HG02642 (cell line): ENCODE data around the gene KEAP1.
"Not testable (repeated sequence)": the region's sequence is repeated elsewhere in the genome, so short reads cannot be mapped to it uniquely, and the experiment has no call there.

Experiments
- ATAC-seq: cut with Tn5 transposase; IDR thresholded peaks from one replicate; pipeline ENCODE4 v1.9.1; 2021; ENCODE audit warnings: mild to moderate bottlenecking; ENCODE audit not compliant: unreplicated experiment, poor library complexity

Gene KEAP1

DNA sequence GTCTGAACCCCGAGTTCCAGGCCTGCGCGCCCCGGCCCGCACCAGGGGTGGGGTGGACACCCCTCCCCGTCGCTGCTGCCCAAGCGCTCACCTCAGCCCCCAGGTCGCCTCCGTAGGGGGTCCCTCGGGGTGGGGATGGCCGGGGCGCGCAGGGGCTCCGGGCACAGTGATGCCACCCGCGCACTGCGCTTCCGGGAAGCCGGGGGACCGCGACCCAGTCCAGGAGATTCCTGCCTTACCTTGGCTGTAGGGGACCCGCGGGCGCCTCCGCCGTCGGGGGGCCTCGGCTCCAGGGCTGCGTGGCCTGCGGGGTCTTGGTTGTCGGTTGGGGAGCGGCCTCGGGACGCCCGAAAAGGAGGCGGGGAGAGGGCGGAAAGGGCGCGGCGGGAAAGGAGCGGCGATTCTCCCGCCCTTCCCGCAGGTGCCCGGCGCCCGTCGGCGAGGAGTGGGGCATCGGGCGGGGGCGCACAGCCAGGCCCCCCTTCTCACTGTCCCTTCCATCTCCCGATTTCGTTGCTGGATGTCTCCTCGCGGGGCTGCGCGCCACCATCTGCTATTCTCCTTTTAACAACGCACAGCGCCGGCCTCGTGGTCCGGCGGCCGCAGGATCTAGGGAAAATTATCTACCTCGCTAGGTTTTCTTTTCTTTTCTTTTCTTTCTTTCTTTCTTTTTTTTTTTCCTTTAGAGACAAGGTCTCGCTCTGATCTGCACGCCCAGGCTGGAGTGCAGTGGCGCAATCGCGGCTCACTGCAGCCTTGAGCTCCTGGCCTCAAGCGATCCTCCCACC is at the start of gene KEAP1:
KEAP1 (minus strand) TSS at position 355 of the 788 bp plus-strand sequence. CDS start 3,323 bp downstream, outside the sequence.
- ATAC-seq: peak; percentile 25

DNA sequence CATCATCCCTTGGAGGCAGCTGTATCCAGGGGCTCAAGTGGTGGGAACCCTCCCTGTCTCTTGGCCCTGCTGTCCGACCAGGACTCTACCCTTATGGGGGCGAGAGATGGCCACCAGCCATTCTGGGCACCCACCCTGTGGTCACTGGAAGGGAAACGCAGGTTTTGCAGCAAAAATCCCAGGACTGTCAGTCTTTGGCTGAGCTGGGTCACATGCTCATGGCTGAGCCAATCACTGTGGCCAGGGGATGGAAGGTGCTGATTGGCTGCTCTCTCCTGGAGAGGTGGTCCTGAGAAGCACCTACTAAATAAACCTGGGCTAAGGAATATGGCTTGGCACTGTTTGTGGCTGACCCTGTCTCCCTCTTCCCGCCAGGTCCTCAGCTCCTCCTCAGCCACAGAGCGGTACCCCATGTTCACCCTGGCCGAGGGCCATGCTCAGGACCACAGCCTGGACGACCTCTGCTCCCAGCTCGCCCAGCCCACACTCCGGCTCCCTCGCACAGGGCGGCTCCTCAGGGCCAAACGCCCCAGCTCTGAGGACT is 49.4 kb upstream of the KEAP1 start:
- no peak for ATAC-seq

DNA sequence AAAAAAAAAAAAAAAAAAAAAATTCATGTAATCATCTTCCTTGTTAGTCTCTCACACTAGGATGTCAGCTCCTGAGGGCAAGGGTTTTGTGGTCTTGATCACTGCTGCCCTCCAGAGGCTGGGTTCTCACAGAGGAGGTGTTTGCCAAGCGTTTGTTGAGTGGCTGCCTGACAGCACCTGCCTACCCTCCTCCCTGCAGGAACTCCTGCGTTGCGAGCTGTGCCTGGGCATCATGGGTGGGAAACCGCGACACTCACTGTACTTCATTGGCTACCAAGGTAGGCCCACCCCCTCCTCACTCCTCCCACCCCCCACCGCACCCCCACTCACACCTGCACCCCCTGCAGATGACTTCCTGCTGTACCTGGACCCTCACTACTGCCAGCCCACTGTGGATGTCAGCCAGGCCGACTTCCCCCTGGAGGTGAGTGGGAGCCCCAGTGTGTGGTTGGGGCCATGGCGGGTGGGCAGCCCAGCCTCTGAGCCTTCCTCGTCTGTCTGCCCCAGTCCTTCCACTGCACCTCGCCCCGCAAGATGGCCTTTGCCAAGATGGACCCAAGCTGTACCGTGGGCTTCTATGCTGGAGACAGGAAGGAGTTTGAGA is 48.6 kb upstream of the KEAP1 start:
- ATAC-seq: no peak

DNA sequence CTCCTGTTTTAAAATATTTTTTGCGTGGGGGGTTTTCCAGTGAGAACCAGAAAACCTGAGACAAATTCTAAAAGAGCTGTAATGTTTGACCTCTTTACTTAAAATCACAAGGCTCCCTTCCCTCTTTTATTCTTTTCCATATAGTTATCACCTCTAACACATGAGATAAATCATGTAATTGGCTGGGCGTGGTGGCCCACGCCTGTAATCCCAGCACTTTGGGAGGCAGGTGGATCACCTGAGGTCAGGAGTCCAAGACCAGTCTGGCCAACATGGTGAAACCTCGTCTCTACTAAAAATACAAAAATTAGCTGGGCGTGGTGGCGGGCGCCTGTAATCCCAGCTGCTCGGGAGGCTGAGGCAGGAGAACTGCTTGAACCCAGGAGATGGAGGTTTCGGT is 47.9 kb upstream of the KEAP1 start:
- ATAC-seq: not testable (repeated sequence)

DNA sequence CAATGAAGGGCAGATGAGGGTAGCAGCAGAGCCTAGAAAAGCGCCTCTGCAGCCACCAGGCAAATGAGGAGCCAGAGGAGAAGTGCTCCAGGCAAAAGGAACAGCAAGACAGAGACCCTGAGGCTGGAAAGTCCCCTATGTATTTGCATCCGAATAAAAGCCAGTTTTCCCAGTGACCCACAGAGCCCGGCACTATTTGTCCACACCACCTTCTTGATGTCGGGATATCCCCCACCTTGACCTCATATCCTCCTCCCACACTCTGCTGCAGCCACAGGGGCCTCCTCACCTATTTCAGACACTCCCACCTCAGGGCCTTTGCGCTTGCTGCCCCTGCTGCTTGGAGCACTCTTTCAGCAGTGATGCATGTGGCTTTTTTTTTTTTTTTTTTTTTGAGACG is 47.2 kb upstream of the KEAP1 start:
- ATAC-seq: no peak

DNA sequence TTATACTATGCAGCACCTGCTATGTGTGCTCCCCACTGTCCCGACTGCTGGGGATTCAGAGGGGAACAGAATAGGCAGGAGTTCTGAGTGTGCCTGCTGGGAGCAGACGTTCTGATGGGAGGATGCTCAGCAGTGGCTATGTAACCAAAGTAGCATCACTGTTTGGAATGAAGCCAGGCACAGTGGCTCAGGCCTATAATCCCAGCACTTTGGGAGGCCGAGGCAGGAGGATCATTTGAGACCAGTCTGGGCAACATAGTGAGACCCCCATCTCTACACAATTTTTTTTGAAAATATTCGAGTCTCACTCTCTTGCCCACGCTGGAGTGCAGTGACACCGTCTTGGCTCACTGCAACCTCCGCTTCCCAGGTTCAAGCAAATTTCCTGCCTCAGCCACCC is 46.6 kb upstream of the KEAP1 start:
- ATAC-seq: no peak

DNA sequence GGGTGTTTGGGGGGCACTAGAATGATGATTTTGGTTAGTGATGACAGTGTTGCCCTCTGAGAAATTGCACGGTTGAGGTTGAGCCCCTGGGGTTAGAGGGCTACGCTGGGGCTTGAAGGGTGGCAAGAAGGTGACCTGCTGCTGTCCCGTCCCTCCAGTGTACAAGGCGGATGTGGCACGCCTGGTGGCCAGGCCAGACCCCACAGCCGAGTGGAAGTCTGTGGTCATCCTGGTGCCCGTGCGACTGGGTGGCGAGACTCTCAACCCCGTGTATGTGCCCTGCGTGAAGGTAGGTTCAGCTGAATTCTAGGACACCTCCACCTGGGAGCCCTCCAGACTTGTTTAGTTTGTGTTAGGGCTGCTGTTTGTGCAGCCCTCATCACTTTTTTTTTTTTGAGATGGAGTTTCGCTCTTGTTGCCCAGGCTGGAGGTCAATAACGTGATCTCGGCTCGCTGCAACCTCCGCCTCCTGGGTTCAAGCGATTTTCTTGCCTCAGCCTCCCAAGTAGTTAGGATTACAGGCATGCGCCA is 45.7 kb upstream of the KEAP1 start:
- no peak for ATAC-seq

DNA sequence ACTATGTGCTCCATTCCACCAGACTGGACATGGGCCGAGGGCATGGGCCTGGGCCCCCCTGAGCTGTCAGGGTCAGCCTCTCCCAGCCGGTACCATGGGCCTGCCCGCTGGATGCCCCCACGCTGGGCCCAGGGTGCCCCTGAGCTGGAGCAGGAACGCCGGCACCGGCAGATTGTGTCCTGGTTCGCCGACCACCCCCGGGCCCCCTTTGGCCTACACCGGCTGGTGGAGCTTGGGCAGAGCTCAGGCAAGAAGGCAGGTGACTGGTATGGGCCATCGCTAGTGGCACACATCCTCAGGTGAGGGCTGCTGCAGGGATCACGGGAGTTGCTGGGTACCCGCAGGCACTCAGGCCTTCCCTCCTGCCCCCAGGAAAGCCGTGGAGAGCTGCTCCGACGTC is 43.7 kb upstream of the KEAP1 start:
- ATAC-seq: no peak

DNA sequence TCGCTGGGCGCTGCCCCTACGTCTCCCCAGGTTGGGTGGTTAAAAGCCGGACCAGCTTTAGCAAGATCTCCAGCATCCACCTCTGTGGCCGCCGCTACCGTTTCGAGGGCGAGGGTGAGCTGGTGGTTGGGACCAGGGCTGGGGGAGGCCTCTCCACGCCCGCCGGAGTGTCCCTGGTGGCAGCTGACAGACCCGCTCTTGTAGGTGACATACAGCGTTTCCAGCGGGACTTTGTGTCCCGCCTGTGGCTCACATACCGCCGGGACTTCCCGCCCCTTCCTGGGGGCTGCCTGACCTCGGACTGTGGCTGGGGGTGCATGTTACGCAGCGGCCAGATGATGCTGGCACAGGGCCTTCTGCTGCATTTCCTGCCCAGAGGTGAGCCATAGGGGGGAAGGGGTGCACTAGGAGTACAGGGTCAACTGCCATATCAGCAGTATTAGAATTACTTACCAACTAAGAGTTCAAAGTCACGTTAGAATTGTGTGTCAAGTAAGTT is 41.6 kb upstream of the KEAP1 start:
- ATAC-seq: no peak

DNA sequence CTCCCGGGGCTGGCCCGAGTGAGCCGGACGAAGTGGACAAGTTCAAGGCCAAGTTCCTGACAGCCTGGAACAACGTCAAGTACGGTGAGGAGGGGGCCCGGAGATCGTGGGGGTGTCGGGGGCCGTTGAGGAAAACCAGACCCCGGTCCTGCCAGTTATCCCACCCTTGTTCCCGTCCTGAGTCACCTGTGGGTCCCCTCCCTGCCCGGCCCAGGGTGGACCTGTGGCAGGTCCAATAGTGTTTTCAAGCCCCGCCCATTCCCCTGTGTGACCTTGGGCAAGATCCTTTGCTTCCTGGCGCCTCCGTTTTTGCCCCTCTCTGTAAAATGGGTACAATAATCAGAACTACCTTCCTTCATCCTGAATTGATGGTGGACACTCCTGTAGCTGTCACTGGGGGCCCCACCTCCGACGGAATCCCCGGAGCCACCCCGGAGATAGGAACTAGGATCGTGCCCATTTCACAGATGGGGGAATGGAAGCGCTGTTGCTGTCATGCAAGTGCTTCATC is 41.1 kb upstream of the KEAP1 start:
- peak; percentile 16 for ATAC-seq

DNA sequence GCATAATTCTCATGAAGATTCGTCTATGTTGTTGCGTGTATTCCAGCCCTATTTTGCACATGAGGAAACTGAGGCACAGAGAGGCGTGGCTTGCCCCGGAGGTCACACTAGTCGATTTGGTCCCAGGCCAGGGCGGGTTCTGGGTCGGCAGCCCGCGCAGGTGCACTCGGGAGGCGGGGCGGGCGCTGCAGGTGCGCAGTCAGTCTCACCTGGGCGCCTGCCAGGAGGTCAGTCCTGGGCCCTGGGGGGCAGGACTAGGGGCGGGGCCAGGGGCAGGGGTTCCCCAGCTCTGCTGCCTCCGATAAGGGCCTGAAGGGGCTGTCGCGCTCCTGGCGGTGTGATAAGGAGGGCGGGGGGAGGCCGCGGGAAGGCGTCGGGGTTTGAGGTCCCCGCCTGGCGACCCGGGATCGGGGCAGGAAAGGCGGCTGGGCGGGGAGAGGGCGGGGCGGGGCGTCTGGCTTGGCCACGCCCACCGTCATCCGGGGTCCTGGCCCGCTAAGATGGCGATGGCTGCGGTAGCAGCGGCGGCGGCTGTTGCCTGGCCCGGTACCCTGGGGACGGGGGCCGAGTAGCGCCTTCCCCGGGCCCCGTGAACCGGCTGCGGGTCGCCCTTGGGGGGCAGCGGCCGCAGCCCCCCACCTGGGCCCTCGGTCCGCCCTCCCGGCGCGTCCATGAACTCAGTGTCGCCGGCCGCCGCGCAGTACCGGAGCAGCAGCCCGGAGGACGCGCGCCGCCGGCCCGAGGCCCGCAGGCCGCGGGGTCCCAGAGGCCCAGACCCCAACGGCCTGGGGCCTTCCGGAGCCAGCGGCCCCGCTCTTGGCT is 40.5 kb upstream of the KEAP1 start, which contains the start of gene ATG4D:
ATG4D (plus strand) TSS at position 485 of the 822 bp plus-strand sequence; CDS start at position 672, 187 bp downstream.
- ATAC-seq: peak; percentile 81

DNA sequence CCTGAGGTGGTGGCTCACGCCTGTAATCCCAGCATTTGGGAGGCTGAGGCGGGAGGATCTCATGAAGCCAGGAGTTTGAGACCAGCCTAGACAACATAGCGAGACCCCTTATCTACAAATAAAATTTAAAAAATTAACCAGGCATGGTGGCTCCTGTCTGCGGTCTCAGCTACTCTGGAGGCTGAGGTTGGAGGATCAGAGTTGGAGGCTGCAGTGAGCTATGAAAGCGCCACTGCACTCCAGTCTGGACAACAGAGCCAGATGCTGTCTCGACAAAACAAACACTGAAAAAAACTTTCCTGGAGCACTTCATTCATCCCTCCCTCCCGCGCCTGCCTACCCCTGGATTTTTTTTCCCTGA is 39.9 kb upstream of the KEAP1 start:
- ATAC-seq: no peak

DNA sequence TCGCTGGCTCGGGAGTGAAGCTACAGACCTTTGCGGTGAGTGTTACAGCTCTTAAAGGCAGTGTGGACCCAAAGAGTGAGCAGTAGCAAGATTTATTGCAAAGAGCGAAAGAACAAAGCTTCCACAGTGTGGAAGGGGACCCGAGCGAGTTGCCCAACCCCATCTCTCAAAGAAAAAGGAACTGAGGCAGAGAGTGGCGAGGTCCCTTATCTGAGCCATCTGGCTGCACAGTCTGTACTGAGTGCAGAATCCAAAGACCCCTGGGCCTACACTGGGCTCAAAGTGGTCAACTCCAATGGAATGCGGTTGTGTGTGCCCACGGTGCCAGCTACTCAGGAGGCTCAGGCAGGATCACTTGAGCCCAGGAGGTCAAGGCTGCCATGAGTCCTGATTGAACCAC is 35.9 kb upstream of the KEAP1 start:
- not testable (repeated sequence) for ATAC-seq

DNA sequence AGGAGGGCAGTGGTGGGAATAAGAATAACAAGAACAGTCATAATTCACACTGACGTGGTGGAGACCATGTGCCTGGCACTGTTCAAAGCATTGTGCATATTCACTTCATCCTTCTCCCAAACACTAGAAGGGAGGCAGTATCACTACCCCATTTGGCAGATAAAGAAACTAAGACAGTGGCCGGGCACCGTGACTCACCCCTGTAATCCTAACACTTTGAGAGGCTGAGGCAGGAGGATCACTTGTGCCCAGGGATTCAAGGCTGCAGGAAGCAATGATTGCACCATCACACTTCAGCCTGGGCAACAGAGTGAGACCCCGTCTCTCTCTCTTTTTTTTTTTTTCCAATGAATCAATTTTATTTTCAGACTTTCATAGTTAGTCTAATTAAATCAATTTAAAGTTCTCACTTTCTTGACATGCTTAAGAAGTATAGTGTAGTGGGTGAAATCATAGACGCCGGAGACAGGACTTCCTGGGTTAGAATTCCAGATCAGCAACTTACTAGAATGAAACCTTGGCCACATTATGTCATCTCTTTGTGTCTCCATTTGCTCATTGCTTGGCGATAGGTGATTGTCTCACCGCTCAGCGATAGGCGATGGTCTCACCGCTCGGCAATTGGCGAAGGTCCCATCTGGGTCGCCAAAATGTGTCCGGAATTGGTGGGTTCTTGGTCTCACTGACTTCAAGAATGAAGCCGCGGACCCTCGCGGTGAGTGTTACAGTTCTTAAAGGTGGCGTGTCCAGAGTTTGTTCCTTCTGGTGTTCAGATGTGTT is 35.2 kb upstream of the KEAP1 start:
- ATAC-seq: no peak

DNA sequence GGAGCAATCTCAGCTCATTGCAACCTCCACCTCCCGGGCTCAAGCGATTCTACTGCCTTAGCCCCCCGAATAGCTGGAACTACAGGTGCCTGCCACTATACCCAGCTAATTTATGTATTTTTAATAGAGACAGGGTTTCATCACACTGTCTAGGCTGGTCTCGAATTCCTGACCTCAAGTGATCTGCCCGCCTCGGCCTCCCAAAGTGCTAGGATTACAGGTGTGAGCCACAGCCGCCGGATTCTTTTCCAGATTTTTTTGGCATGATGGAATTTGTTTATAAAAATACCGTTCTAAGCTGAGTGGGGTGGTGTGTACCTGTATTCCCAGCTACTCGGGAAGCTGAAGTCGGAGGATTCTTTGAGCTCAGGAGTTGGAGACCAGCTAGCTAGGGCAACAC is 34.5 kb upstream of the KEAP1 start:
- no peak for ATAC-seq

DNA sequence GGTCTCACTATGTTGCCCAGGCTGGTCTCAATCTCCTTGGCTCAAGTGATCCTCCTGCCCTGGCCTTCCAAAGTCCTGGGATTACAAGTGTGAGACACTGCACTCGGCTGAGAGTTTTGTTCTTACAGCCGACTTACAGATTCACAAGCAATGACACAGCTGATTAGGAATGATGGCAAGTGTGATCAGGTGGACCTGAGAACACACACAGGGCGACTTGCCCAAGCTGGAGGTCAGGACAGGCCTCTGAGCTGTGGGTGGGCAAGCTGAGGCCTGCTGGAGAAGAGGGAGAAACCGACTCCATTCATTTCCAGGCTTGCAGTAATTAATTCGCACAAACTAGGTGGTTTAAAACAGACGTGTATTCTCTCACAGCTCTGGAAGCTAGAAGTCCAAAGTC is 32.5 kb upstream of the KEAP1 start:
- no peak for ATAC-seq

DNA sequence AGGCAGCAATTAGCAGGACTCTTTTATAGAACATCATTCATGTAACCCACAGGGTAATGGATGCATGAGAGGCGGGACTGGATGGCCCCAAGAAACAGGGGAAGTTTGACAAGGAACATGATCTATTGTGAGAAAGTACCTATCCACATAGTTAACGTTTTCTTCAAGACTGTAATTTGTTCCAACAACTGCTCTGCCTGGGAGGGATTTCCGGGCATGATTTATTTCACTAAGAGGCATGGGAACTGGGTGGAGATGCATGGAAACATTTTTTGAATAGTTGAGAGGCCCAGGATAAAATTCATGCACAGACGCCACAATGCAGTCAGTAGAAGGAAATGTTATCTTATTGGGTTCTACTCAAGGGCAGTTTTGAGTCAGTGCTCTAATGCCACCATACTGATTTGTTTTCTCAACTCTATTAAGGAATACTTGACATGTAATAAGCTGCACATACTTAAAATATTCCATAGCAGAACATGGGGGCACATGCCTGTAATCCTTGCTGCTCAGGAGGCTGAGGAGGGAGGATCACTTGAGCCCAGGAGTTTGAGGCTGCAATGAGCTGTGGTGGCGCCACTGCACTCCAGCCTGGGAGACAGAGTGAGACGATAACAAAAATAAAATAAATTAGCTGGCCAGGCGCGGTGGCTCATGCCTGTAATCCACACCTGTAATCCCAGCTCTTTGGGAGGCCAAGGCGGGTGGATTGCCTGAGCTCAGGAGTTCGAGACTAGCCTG is 30.7 kb upstream of the KEAP1 start:
- ATAC-seq: no peak

DNA sequence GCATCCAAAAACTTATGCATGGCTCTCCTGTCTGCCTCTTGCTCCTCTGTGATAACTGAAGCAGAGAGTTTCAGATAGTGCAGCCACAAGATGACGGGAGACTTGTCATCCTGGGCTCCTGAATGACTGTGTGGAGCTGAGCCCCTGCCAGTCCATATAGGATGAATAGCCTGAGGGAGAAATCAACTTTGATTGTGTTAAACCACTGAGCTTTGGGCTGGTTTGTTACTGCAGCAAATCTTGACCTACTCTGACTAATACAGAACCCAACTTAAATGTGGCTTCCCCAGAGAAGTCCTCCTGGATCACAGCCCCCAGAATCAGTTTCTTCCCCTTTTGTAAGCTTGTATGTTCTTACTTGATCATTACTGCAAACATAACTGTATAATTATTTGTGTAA is 29.3 kb upstream of the KEAP1 start:
- ATAC-seq: no peak

DNA sequence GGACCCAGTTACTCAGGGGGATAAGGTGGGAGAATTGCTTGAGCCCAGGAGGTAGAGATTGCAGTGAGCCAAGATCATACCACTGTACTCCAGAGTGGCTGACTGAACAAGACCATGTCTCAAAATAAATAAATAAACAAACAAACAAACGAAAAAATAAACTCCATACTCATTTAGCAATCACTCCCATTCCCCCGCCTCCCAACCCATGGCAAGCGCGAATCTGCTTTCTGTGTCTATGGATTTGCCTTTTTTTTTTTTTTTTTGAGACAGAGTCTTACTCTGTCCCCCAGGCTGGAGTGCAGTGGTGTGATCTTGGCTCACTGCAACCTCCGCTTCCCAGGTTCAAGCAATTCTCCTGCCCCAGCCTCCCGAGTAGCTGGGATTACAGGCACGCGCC is 23.7 kb upstream of the KEAP1 start:
- not testable (repeated sequence) for ATAC-seq
